GM21381 (cell line): ENCODE measurements around the gene ARHGAP25.
A peak's percentile ranks its signal among the peaks of the same experiment; 100 is the strongest.

ENCODE experiments used
- ATAC-seq: cut with Tn5 transposase; IDR thresholded peaks from one replicate; pipeline ENCODE4 v1.9.1; 2021; ENCODE audit warnings: mild to moderate bottlenecking, moderate library complexity; ENCODE audit not compliant: unreplicated experiment

ARHGAP25 gene

GRCh38 chr2:68716604-68717304 is 17.9 kb upstream of the ARHGAP25 start:
- ATAC-seq = no peak

DNA sequence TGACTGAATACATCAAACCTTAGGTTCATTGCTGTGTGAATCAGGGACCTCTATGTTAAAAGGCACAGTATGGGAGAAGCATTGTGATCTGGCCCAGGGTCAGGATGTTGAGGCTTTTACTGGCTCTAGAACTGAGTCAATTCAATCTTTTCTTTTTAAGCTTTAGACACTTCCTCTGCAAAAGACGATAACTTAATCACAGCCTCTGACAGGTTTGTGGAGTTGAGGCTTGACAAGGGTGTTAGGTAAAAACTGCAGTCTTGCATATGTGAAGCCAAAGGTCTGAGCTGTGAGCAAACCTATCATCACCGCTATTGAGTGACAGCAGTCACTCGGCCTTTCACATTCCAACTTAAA is 17.3 kb upstream of the ARHGAP25 start:
- peak; percentile 25 for ATAC-seq

- no peak for ATAC-seq
Observed at GRCh38 chr2:68719912-68720311, 14.7 kb upstream of the ARHGAP25 start.

GRCh38 chr2:68720665-68721064 is 13.9 kb upstream of the ARHGAP25 start:
- no peak for ATAC-seq

DNA sequence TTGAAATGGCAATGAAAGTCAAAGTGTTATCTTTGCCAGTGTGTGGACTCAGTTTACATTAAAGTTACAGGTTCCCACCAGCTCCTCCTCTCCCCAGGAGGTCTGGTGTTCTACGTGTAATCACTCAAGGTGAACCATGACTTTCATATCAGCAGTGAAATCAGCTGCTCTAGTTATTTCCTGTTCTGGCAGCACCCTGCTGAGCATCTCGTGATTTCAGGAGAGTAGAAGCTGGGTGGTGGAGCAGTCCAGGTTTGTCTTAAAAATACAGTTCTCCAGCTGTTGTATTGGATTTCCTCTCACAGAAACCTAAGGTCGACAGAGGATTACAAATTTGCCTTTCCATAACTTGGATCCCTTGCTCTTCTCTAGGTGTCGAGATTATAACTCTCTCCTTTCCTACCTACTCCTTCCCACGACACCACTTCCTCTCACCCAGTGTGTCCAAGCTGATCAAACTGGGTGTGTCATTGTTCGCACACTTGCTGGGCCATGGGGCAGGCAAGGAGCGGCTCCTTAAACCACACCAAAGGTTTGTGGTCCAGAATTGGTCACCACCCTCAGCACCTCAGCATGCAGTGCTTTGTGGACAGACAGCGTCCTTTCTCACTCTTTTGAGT is 13.0 kb upstream of the ARHGAP25 start:
- ATAC-seq = peak; percentile 50

GRCh38 chr2:68722712-68723111 is 11.9 kb upstream of the ARHGAP25 start:
- no peak for ATAC-seq

GRCh38 chr2:68723181-68723580 is 11.4 kb upstream of the ARHGAP25 start:
- ATAC-seq = no peak

DNA sequence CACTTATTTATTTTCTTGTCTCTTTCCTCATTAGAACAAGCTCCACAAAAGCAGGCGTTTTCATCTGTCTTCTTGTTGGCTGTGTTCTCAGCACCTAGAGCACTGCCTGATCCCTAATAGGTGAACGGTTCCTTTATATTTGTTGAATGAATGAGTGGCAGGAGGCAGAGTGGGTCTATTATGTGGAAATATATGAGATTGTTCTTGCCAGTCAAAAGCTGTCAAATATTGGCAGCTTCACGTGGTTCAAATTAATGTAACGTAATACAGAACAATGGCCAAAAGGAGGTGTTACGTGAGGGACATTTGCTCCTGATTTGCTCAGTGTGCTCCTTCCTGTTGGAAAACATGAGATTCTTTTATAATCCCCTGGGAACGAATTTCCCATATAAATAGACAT is 8.5 kb upstream of the ARHGAP25 start:
- ATAC-seq = no peak

GRCh38 chr2:68726608-68727367 is 7.8 kb upstream of the ARHGAP25 start:
- peak; percentile 98 for ATAC-seq

DNA sequence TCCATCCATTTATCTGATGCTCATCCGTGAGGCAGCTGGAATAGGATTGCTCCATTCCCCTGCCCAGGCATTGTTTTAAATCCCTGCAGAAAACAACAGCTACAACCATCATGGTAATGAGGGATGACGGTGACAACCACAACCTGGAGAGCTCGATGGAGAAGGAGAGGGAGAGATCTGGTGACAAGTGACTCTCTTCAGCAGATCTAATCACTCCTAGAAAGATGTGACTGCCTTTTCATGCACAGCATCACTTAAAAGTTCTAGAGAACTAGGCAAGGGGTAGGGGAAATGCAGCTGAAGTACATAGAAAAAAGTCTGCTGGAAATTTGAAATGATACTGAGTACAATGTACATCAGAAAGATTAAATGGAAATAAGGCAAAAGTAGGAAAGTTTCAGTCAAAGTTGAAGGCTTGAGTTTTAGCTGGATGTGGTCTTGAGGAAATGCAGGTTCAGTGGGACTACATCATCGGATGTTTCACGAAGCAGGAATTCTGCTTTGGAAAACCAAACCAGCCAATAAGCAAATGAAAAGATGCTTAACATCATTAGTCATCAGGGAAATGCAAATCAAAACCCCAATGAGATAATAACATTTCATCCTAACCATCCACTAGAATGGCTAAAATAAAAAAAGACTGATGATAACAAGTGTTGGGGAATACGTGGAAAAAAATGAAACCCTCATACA is 6.8 kb upstream of the ARHGAP25 start:
- ATAC-seq = no peak

GRCh38 chr2:68730828-68731227 is 3.8 kb upstream of the ARHGAP25 start:
- no peak for ATAC-seq

GRCh38 chr2:68732036-68732932 is 2.3 kb upstream of the ARHGAP25 start:
- no peak for ATAC-seq

DNA sequence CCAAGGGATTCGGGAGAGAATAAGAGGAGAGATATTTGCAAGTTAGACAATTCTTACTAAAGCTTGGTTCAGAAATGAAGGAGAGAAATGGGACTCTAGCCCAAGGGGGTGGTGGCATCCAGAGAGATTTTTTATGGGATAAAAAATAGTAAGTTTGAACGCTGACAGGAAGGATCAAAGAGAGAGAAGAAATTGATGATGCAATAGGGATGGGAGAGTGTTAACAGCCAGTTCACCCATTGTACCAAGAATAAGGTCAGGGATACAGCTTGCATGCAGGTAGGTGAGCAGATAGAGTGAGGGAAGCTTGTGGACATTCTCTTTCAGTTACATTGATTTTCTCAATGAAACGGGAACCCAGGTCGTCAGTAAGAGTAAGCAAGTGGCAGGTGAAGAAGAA is 1.2 kb upstream of the ARHGAP25 start:
- no peak for ATAC-seq

DNA sequence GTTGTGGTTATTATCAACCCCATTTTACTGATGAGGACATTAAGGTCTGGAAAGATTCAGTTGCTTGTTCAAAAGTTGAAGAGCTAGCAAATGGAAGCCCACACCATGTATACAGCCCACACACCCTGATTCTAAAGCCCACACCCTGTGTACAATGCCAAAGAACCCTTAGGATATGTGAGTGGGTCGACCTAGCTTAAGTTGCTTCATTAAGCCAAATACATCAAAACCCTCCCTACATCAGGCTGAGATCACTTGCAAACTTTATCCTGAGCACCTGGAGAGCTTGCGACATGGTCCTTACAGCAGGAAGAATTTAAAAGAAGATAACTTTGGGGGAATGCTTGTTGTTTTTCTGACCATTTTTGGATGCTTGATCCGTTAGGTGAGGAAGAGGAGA is 435 bp upstream of the ARHGAP25 start:
- ATAC-seq = no peak

- no peak for ATAC-seq
Observed at GRCh38 chr2:68736086-68736485, 1.5 kb downstream of the ARHGAP25 start.

GRCh38 chr2:68737711-68738110 is 3.1 kb downstream of the ARHGAP25 start:
- ATAC-seq = no peak

DNA sequence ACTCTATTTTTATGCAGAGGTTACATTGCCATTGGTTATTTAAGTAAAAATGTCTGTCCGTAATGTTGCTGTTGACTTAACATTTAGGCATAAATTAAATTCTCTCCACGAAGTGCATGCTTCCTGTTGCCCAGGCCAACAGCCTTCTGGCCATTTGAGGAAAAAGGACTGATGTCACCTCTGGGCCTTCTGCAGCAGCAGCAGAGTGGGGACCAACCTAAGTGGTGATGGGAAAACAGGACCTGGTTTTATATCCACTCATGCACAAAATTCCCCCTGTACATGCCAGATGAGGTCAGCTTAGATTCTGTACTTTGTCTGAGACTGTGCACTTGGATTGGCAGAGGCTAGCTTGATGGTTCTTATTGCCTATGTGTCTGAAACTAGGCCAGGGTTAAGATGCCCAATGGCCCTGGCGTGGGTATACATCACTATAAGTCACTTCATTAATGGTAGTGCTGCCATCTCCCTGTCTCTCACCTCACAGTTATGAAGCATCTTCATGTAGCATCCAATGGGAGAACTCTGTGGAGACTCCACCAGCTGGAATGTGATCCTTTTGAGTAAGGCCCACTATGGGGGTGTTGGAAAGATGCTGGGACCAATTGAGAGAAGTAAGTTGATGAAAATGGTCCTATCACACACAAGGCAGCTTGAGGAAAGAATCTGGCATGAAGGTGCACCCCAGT is 4.4 kb downstream of the ARHGAP25 start:
- no peak for ATAC-seq

DNA sequence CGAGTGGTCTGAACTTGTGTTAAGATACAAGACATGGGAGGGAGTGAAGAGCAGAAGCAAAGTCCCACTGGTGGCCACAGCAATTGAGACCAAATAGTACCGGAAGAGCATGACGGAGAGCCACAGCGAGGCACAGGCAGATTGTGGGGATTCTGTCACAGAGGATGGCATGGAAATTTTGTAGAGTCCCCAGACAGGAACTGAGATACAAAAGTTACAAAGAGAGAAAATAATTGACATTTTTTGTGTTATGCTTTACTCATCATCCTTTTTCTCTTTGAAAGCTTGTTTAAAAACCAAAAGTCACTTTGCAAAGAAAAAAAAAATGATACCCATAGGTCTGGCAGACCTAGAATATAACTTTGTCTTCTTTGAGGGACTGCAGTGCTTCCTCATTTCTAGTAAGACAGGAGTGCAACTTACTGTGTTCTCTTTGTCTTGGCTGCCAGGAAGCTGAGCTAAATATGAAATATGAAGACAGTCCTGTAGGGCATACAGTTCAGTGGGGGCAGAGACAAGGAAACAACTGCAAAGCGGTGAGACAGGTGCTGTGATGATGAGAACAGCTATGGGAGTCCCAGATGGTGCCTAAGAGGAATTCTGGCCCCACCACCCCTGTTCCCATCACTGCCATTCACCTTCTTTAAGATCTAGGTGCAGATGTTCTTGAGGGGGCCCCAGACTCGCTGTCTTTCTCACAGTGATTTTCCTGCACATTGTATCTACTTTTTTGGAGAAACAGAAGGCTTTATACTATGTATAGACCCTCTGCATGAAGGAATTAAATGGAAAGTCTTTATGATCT is 5.2 kb downstream of the ARHGAP25 start:
- ATAC-seq = no peak

- ATAC-seq = no peak
Observed at GRCh38 chr2:68740400-68740914, 5.8 kb downstream of the ARHGAP25 start.
